GM12878 (cell line): ENCODE measurements around the gene JADE1. TPM values are rescaled to one million over a fixed set of nuclear protein-coding genes. Genes with fewer than 3 reads are reported as not detected.

ENCODE experiments used
- ATAC-seq: fragments of 200-7000 bp; cut with Tn5 transposase; 3 replicates; pipeline ENCODE4 v1.9.1; 2020; ENCODE audit warnings: mild to moderate bottlenecking, moderate library complexity
- BruUV-seq: library from RNA; stranded (reverse); fragments of 400-500 nt; replicated peaks from 2 replicates; lab custom pipeline; 2021; lab: Mats Ljungman, UMichigan
- CTCF ChIA-PET: fragments of 300-600 bp; sonication (Branson Sonifier 250); formaldehyde crosslinking; extraction: SDS; loops from one replicate; lab custom pipeline; 2021; ENCODE audit warnings: inconsistent platforms; lab: Yijun Ruan, JAX
- POLR2A ChIA-PET: fragments of 350-600 bp; formaldehyde crosslinking; extraction: SDS; loops from one replicate; lab custom pipeline; 2021; ENCODE audit warnings: inconsistent platforms; lab: Charles Lee
- RAD21 ChIA-PET: fragments of 300-600 bp; sonication (Branson Sonifier 250); formaldehyde crosslinking; loops from one replicate; lab custom pipeline; 2023; ENCODE audit warnings: antibody characterized with exemption; ENCODE audit not compliant: unreplicated experiment; lab: Charles Lee
- SMC1A ChIA-PET: fragments of 300-600 bp; sonication (Branson Sonifier 250); formaldehyde crosslinking; loops from one replicate; lab custom pipeline; 2023; ENCODE audit not compliant: unreplicated experiment, uncharacterized antibody; lab: Charles Lee
- DNase-seq: peaks from one replicate; pipeline ENCODE4 v3.0.0-alpha.2; 2011; ENCODE audit warnings: low read depth, low spot score
- FAIRE-seq: peaks from 3 replicates; lab custom pipeline; 2011; peaks lifted over from hg19 to GRCh38; lab: Jason Lieb, UNC
- H2AFZ ChIP-seq: 2 replicates; pipeline ENCODE4 v1.6.0; 2011; ENCODE audit warnings: low read depth, low read length, control low read depth; ENCODE audit not compliant: control insufficient read depth
- H3K27ac ChIP-seq: 2 replicates; pipeline ENCODE4 v1.5.1; 2011; ENCODE audit warnings: control low read depth; ENCODE audit not compliant: control insufficient read depth, insufficient read depth
- H3K27me3 ChIP-seq, 2 experiments: replicated peaks in 1 of 2; 2 replicates each; pipeline versions ENCODE4 v1.6.0 to v1.6.1; 2011; ENCODE audit warnings: low read length in 1 of 2; ENCODE audit not compliant: control insufficient read depth in 2 of 2, insufficient read depth in 2 of 2
- H3K36me3 ChIP-seq, 2 experiments: 2 replicates each; pipeline ENCODE4 v1.5.1; 2011; ENCODE audit warnings: low read length in 1 of 2; ENCODE audit not compliant: control insufficient read depth in 2 of 2, insufficient read depth in 2 of 2
- H3K4me1 ChIP-seq: 2 replicates; pipeline ENCODE4 v1.6.1; 2011; ENCODE audit warnings: mild to moderate bottlenecking, low read length, moderate library complexity, mixed read lengths; ENCODE audit not compliant: control insufficient read depth, insufficient read depth
- H3K4me2 ChIP-seq: 2 replicates; pipeline ENCODE4 v1.6.0; 2011; ENCODE audit warnings: control low read depth; ENCODE audit not compliant: control insufficient read depth, insufficient read depth
- H3K4me3 ChIP-seq: fragments of 200-600 bp; sonication (generic); 2 replicates; pipeline ENCODE4 v1.5.1; 2016
- H3K79me2 ChIP-seq: 2 replicates; pipeline ENCODE4 v1.6.0; 2011; ENCODE audit warnings: low read length; ENCODE audit not compliant: control insufficient read depth, insufficient read depth
- H3K9ac ChIP-seq: 2 replicates; pipeline ENCODE4 v1.8.0; 2011; ENCODE audit warnings: low read length, control low read depth, mixed read lengths; ENCODE audit not compliant: control insufficient read depth, insufficient read depth
- H3K9me3 ChIP-seq: replicated peaks from 3 replicates; pipeline ENCODE4 v1.5.1; 2011; ENCODE audit warnings: mild to moderate bottlenecking, low read length; ENCODE audit not compliant: control insufficient read depth, insufficient read depth
- H4K20me1 ChIP-seq: 2 replicates; pipeline ENCODE4 v1.6.0; 2011; ENCODE audit not compliant: control insufficient read depth, insufficient read depth
- BACH1 ChIP-seq: fragments of 450-650 bp; IDR thresholded peaks from 2 replicates; pipeline ENCODE4 v1.6.1; 2017; ENCODE audit warnings: mild to moderate bottlenecking, borderline replicate concordance
- BCL11A ChIP-seq: IDR thresholded peaks from 2 replicates; pipeline ENCODE4 v1.6.1; 2011; ENCODE audit warnings: low read depth, low read length
- BHLHE40 ChIP-seq, 2 experiments: fragments of 450-650 bp in 1 of 2; IDR thresholded peaks; 2 replicates each; pipeline ENCODE4 v1.6.1; 2011 to 2017; ENCODE audit warnings: low read depth in 2 of 2, borderline replicate concordance in 1 of 2, improper control_type of control experiment in 1 of 2, low read length in 1 of 2, mild to moderate bottlenecking in 1 of 2
- BRCA1 ChIP-seq: IDR thresholded peaks from 2 replicates; pipeline ENCODE4 v1.6.1; 2011; ENCODE audit warnings: low read depth, low read length, improper control_type of control experiment
- EP300 ChIP-seq, 2 experiments: fragments of 150-350 bp in 1 of 2; IDR thresholded peaks; 2 replicates each; pipeline ENCODE4 v1.6.1; 2011 to 2012; ENCODE audit warnings: low read depth in 2 of 2, low read length in 2 of 2, borderline replicate concordance in 1 of 2, improper control_type of control experiment in 1 of 2, inconsistent platforms in 1 of 2; ENCODE audit not compliant: control insufficient read depth in 1 of 2
- HCFC1 ChIP-seq: fragments of 150-350 bp; IDR thresholded peaks from 2 replicates; pipeline ENCODE4 v1.6.1; 2014; ENCODE audit warnings: low read length
- IKZF2 ChIP-seq, 2 experiments: fragments of 450-650 bp; IDR thresholded peaks; 2 replicates each; pipeline ENCODE4 v1.6.1; 2017; ENCODE audit warnings: mild to moderate bottlenecking in 2 of 2, moderate library complexity in 2 of 2
- KDM1A ChIP-seq: fragments of 200-600 bp; sonication (generic); IDR thresholded peaks from 2 replicates; pipeline ENCODE4 v1.6.1; 2016; ENCODE audit warnings: borderline replicate concordance
- NR2C1 ChIP-seq: fragments of 450-650 bp; IDR thresholded peaks from 2 replicates; pipeline ENCODE4 v1.6.1; 2017; ENCODE audit warnings: antibody characterized with exemption, mild to moderate bottlenecking, moderate library complexity
- NRF1 ChIP-seq: conservative IDR thresholded peaks from 2 replicates; pipeline ENCODE4 v1.6.1; 2011; ENCODE audit warnings: mild to moderate bottlenecking, low read depth, low read length, improper control_type of control experiment
- RAD21 ChIP-seq: IDR thresholded peaks from 2 replicates; pipeline ENCODE4 v1.6.1; 2011; ENCODE audit warnings: mild to moderate bottlenecking, low read depth, low read length, moderate library complexity; ENCODE audit not compliant: insufficient read depth
- RB1 ChIP-seq: fragments of 450-650 bp; formaldehyde crosslinking; IDR thresholded peaks from 2 replicates; pipeline ENCODE4 v1.6.1; 2017; ENCODE audit warnings: mild to moderate bottlenecking, borderline replicate concordance
- RELA ChIP-seq: fragments of 450-650 bp; IDR thresholded peaks from 2 replicates; pipeline ENCODE4 v1.8.0; 2014; ENCODE audit warnings: borderline replicate concordance; ENCODE audit not compliant: partially characterized antibody
- RUNX3 ChIP-seq: IDR thresholded peaks from 2 replicates; pipeline ENCODE4 v1.6.1; 2012; ENCODE audit warnings: low read length, inconsistent platforms
- SMAD5 ChIP-seq: IDR thresholded peaks from 2 replicates; pipeline ENCODE4 v1.6.1; 2016; ENCODE audit warnings: antibody characterized with exemption, low read depth
- TCF12 ChIP-seq: IDR thresholded peaks from 2 replicates; pipeline ENCODE4 v1.6.1; 2011; ENCODE audit warnings: low read depth, mild to moderate bottlenecking, low read length
- WGBS: methylation state at CpG from one replicate; pipeline ENCODE4 v1.1.6; 2016; ENCODE audit warnings: low lambda C conversion rate; ENCODE audit not compliant: insufficient replicate concordance, insufficient coverage; ENCODE audit errors: missing lambda C conversion rate; 5-methylcytosine and 5-hydroxymethylcytosine counted together
- in situ Hi-C: fragments of 300-500 bp; cut with MboI; formaldehyde crosslinking; loops from 9 replicates; pipeline ENCODE4 v1.14.3; 2018; ENCODE audit warnings: mixed read lengths
- intact Hi-C: fragments of 100-400 bp; cut with micrococcal nuclease; formaldehyde crosslinking; loops from one replicate; pipeline ENCODE4 v1.14.2; 2022; ENCODE audit not compliant: unreplicated experiment
- polyA plus RNA-seq, 11 experiments: library from polyadenylated mRNA; depleted of rRNA in 4 of 11; unstranded in 6 of 11; stranded (reverse) in 5 of 11; fragments of >200 nt; fragmentation: Nextera tagmentation in 4 of 11; fragmentation: Illumina TruSeq in 1 of 11; extraction: Ambion mirVana in 4 of 11; extraction: Trizol in 1 of 11; gene quantifications; 1 replicate in 1 of 11; 2 replicates in 10 of 11; pipeline versions ENCODE4 v1.2.1 to v1.2.3, GENCODE V29; 2011 to 2016; ENCODE audit warnings: inconsistent platforms in 2 of 11, missing spikeins in 2 of 11, low read depth in 1 of 11
- total RNA-seq, 4 experiments: library from RNA; depleted of rRNA in 3 of 4; stranded (reverse); fragments of >200 nt in 3 of 4; fragmentation: Illumina TruSeq in 1 of 4; extraction: Trizol in 1 of 4; gene quantifications; 2 replicates each; pipeline versions ENCODE4 v1.2.1 to v1.2.3, GENCODE V29; 2013 to 2021
- TF ChIP-seq, protein P1 (sequence below): IDR thresholded peaks from 2 replicates; pipeline ENCODE4 v1.6.1; 2011; ENCODE audit warnings: mild to moderate bottlenecking, low read depth, low read length, moderate library complexity; ENCODE audit not compliant: insufficient replicate concordance
- TF ChIP-seq, protein P2 (sequence below): IDR thresholded peaks from 2 replicates; pipeline ENCODE4 v1.6.1; 2011; ENCODE audit warnings: borderline replicate concordance, low read depth, mild to moderate bottlenecking, moderate library complexity, mixed read lengths, low read length; ENCODE audit not compliant: insufficient read depth; ENCODE audit errors: extremely low read length

The JADE1 gene
- total and polyA plus RNA-seq, 10 of the 15 experiments (the other 5 are each of a cell fraction or from before 2014, with no cell fraction given) = 5.9 to 27.2 (median 15.8) TPM

DNA sequence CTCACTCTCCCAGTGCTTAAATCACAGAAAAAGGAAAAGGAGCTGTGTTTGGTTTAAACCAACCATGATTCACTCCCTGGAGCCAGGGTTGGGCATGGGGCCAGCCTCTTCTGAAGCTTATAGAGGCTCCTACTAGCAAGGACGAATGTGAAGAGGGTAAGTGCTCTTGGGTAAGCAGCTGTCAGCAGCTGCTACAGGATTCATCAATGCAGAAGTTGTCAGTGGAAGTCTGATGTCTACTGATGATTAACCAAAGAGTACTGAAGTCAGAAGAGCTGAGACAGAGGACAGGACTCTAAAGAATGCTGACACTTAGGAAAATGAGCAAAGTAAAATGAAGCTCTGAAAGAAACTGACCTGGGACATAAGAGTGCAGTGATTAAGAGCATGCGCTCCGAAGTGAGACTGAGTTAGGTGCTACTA lies 32.7 kb upstream of the JADE1 start:
- no peak for TF ChIP-seq BRCA1
- no peak for TF ChIP-seq EP300 (IDR thresholded peaks at IDR 0.05; ENCODE audit: borderline replicate concordance in 1 of 2, control insufficient read depth in 1 of 2, low read depth in 2 of 2, low read length in 2 of 2)
- TF ChIP-seq SMAD5 = no peak
- no peak for TF ChIP-seq BCL11A
- no peak for TF ChIP-seq KDM1A
- TF ChIP-seq IKZF2 (IDR thresholded peaks at IDR 0.05) = no peak
- no peak for TF ChIP-seq NRF1
- no peak for TF ChIP-seq RUNX3
- TF ChIP-seq, protein P1, sequence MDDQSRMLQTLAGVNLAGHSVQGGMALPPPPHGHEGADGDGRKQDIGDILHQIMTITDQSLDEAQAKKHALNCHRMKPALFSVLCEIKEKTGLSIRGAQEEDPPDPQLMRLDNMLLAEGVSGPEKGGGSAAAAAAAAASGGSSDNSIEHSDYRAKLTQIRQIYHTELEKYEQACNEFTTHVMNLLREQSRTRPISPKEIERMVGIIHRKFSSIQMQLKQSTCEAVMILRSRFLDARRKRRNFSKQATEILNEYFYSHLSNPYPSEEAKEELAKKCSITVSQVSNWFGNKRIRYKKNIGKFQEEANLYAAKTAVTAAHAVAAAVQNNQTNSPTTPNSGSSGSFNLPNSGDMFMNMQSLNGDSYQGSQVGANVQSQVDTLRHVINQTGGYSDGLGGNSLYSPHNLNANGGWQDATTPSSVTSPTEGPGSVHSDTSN = no peak
- TF ChIP-seq HCFC1 = no peak
- no peak for TF ChIP-seq NR2C1
- no peak for TF ChIP-seq BACH1
- TF ChIP-seq RAD21 = no peak
- no peak for TF ChIP-seq RELA
- no peak for TF ChIP-seq TCF12
- TF ChIP-seq, protein P2, sequence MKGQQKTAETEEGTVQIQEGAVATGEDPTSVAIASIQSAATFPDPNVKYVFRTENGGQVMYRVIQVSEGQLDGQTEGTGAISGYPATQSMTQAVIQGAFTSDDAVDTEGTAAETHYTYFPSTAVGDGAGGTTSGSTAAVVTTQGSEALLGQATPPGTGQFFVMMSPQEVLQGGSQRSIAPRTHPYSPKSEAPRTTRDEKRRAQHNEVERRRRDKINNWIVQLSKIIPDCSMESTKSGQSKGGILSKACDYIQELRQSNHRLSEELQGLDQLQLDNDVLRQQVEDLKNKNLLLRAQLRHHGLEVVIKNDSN = no peak
- no peak for TF ChIP-seq RB1
- TF ChIP-seq BHLHE40 (IDR thresholded peaks at IDR 0.05; ENCODE audit: borderline replicate concordance in 1 of 2, low read depth in 2 of 2, low read length in 1 of 2) = no peak
- Histone ChIP-seq H3K4me2 (no peak overlapping the region), H3K27me3 (no peaks in the 10 kb centered on the region; a peak in 2 of 4 replicates), H3K79me2 (no peaks in the 10 kb centered on the region), H3K4me1 (no peaks in the 10 kb centered on the region), H3K36me3 (no peaks in the 10 kb centered on the region), H3K4me3 (no peak overlapping the region), H4K20me1 (no peaks in the 10 kb centered on the region), H3K9me3 (no peaks in the 10 kb centered on the region), H3K9ac (no peak overlapping the region), H3K27ac (no peak overlapping the region), H2AFZ (no peak overlapping the region)
- intact Hi-C loops = no loop called here
- in situ Hi-C loops = no loop called here
- ATAC-seq = no peak
- POLR2A ChIA-PET = no interaction called here
- no TSS peak for BruUV-seq
- no peak for FAIRE-seq
- CTCF ChIA-PET = interaction anchor here (0.7 to 1.4 kb wide), 4 partner anchors 9 to 391 kb away, joined by 3 to 4 read pairs (median 3); no protein-coding TSS in a partner anchor
- 60% methylated on average over 3 of the region's 3 CpGs for WGBS
- DNase-seq = no peak
- RAD21 ChIA-PET = interaction anchor here (0.5 to 2.3 kb wide), 4 partner anchors 85 to 1310 kb away, joined by 3 to 5 read pairs (median 3); no protein-coding TSS in a partner anchor
- SMC1A ChIA-PET = interaction anchor here (0.7 to 2.2 kb wide), 7 partner anchors 9 to 202 kb away, joined by 3 to 5 read pairs (median 3); no protein-coding TSS in a partner anchor
